ENCODE results near the gene SRSF1. TPM values are rescaled to one million over a fixed set of nuclear protein-coding genes. Genes with fewer than 3 reads are reported as not detected.

The SRSF1 gene
- total and polyA plus RNA-seq, 10 donors = 65.8 to 213 (median 172) TPM

GRCh38 chr17:58043221-58044181, 36.5 kb upstream of the SRSF1 start:
- no peak overlapping the region for H3K27ac ChIP-seq
- DNase-seq = no peak
- intact Hi-C loops (cut with DNase I; ENCODE audit: low total_unique reads) = no loop called here
- no peaks in the 10 kb centered on the region for H3K36me3 ChIP-seq
- TF ChIP-seq POLR2A (IDR thresholded peaks at IDR 0.05) (no peak), POLR2AphosphoS5 (IDR thresholded peaks at IDR 0.05) (no peak), CTCF (IDR thresholded peaks at IDR 0.05 in 8 of 11, conservative IDR thresholded peaks at IDR 0.05 in 3 of 11) (no peak)
- H3K4me1 ChIP-seq = no peaks in the 10 kb centered on the region
- H3K27me3 ChIP-seq (replicated peaks in 1 of 7) = peaks cover 0 to 38% (median 0%) of the 10 kb centered on the region in 7 donors
- no peaks in the 10 kb centered on the region for H3K9me3 ChIP-seq
- 82 to 95% (median 83%) methylated on average over 5 of the region's 5 CpGs for WGBS, 5 donors
- H3K4me3 ChIP-seq = no peak overlapping the region

- no peaks in the 10 kb centered on the region for H3K36me3 ChIP-seq
- 59 to 70% (median 65%) methylated on average over 5 of the region's 5 CpGs for WGBS, 5 donors
- TF ChIP-seq CTCF (IDR thresholded peaks at IDR 0.05 in 8 of 11, conservative IDR thresholded peaks at IDR 0.05 in 3 of 11) (no peak), POLR2AphosphoS5 (IDR thresholded peaks at IDR 0.05) (no peak), POLR2A (IDR thresholded peaks at IDR 0.05) (no peak)
- no peaks in the 10 kb centered on the region for H3K4me1 ChIP-seq
- no peak overlapping the region for H3K27ac ChIP-seq
- H3K27me3 ChIP-seq (replicated peaks in 1 of 7) = peaks cover 0 to 38% (median 0%) of the 10 kb centered on the region in 7 donors
- no peak for DNase-seq
- H3K4me3 ChIP-seq = no peak overlapping the region
- intact Hi-C loops (cut with DNase I; ENCODE audit: low total_unique reads) = no loop called here
- H3K9me3 ChIP-seq = no peaks in the 10 kb centered on the region
Observed at GRCh38 chr17:58041161-58041560, 34.1 kb upstream of the SRSF1 start.

- no peak for DNase-seq
- H3K27ac ChIP-seq = no peak overlapping the region
- 75 to 83% (median 78%) methylated on average over 6 to 8 of the region's 8 CpGs for WGBS, 5 donors
- no peaks in the 10 kb centered on the region for H3K9me3 ChIP-seq
- intact Hi-C loops (cut with DNase I; ENCODE audit: low total_unique reads) = no loop called here
- TF ChIP-seq CTCF (IDR thresholded peaks at IDR 0.05 in 8 of 11, conservative IDR thresholded peaks at IDR 0.05 in 3 of 11) (no peak), POLR2A (IDR thresholded peaks at IDR 0.05) (no peak), POLR2AphosphoS5 (IDR thresholded peaks at IDR 0.05) (no peak)
- no peaks in the 10 kb centered on the region for H3K4me1 ChIP-seq
- no peak overlapping the region for H3K4me3 ChIP-seq
- H3K36me3 ChIP-seq = no peaks in the 10 kb centered on the region
- H3K27me3 ChIP-seq (replicated peaks in 1 of 7) = peaks cover 0 to 38% (median 0%) of the 10 kb centered on the region in 7 donors
Observed at GRCh38 chr17:58040386-58040785, 33.3 kb upstream of the SRSF1 start.

GRCh38 chr17:58039975-58040374, 32.9 kb upstream of the SRSF1 start:
- Histone ChIP-seq H3K36me3 (no peaks in the 10 kb centered on the region), H3K9me3 (no peaks in the 10 kb centered on the region), H3K4me3 (no peak overlapping the region), H3K27me3 (replicated peaks in 1 of 7) (peaks cover 0 to 34% (median 0%) of the 10 kb centered on the region in 7 donors), H3K4me1 (no peaks in the 10 kb centered on the region), H3K27ac (no peak overlapping the region)
- 74 to 89% (median 76%) methylated on average over 3 of the region's 3 CpGs for WGBS, 5 donors
- no peak for DNase-seq
- no peak for TF ChIP-seq POLR2AphosphoS5 (IDR thresholded peaks at IDR 0.05)
- no peak for TF ChIP-seq CTCF (IDR thresholded peaks at IDR 0.05 in 8 of 11, conservative IDR thresholded peaks at IDR 0.05 in 3 of 11)
- TF ChIP-seq POLR2A (IDR thresholded peaks at IDR 0.05) = no peak
- intact Hi-C loops (cut with DNase I; ENCODE audit: low total_unique reads) = no loop called here
